HFFc6 (cell line): ENCODE data around the gene ATP6V0C. TPM values are rescaled to one million over a fixed set of nuclear protein-coding genes. Genes with fewer than 3 reads are reported as not detected.

ENCODE experiments used
- DNase-seq: peaks from one replicate; pipeline ENCODE4 v3.0.0-alpha.2; 2018
- H3K27ac Mint-ChIP-seq: 2 replicates; pipeline ENCODE4 v1.8.0; 2020; ENCODE audit warnings: mild to moderate bottlenecking, mixed read lengths
- H3K27me3 Mint-ChIP-seq: 2 replicates; pipeline ENCODE4 v1.8.0; 2021; ENCODE audit warnings: mild to moderate bottlenecking, moderate library complexity, mixed read lengths; ENCODE audit not compliant: insufficient read depth
- H3K36me3 Mint-ChIP-seq: 2 replicates; pipeline ENCODE4 v1.8.0; 2021; ENCODE audit warnings: low read depth, mixed read lengths
- H3K4me1 Mint-ChIP-seq: 2 replicates; pipeline ENCODE4 v1.8.0; 2020; ENCODE audit warnings: low read depth, mixed read lengths
- H3K4me3 Mint-ChIP-seq: 2 replicates; pipeline ENCODE4 v1.8.0; 2020; ENCODE audit warnings: mild to moderate bottlenecking, moderate library complexity, mixed read lengths
- H3K9me3 Mint-ChIP-seq: 2 replicates; pipeline ENCODE4 v1.8.0; 2020; ENCODE audit warnings: mild to moderate bottlenecking, mixed read lengths
- total RNA-seq, 6 experiments: library from RNA; stranded (reverse); fragmentation: NEBNext Ultra II Directional; extraction: Animal tissue kit (Norgen Biotek cat#: 25700); gene quantifications; 2 replicates in 1 of 6; 3 replicates in 5 of 6; pipeline ENCODE4 v1.2.3, GENCODE V29; 2021
- TF ChIP-seq, protein P1 (sequence below): fragments of 200-600 bp; sonication (generic); IDR thresholded peaks from 2 replicates; pipeline ENCODE4 v1.5.0; 2021; ENCODE audit warnings: antibody characterized with exemption, mild to moderate bottlenecking

ATP6V0C gene
- total RNA-seq, 6 experiments from 2014 or later, result 303 to 341 (median 309) TPM

DNA sequence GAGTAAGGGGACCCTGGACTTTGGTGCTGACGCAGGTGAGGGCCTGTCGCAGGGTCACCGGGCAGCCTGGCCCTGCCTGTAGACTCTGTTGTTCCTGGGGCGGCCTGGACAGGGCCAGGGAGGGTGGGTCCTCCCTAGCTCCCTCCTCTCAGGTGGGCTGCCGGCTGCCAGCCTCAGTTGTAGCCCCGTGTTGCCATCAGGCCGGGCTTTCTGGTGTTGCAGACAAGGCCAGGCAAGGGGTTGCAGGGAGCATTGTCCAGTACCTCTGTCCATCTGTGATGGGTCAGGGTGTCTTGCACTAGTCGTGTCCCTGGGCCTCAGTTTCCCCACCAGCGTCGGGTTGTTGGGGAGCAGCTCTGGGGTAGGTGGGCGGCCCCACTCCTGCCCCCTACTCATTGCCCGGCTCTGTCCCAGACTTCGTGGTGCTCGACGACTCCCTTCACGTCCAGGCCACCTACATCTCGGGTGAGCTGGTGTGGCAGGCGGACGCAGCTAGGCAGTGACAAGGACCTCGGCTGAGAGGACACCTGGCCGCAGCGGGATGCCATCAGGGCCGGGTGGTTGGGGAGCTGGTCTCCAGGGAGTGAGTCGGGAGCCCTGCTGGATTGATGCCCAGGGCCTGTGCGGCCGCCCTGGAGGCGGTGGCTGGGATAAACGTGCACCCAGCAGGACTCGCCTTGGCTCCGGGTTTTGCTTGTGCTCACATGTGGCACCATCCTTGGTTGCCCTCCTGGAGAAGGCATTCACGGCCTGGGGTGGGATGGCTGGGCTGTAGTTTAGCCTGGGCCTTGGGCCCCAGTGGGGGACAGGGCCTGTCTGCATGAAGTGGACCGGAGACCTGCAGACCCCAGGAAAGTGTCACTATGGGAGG, 15.5 kb downstream of the ATP6V0C start:
- Mint-ChIP-seq H3K4me3 (no peak overlapping the region), H3K27me3 (peaks cover 4% of the 10 kb centered on the region), H3K36me3 (peaks cover 9% of the 10 kb centered on the region), H3K4me1 (peaks cover 23% of the 10 kb centered on the region), H3K27ac (no peak overlapping the region), H3K9me3 (no peaks in the 10 kb centered on the region)
- TF ChIP-seq, protein P1, sequence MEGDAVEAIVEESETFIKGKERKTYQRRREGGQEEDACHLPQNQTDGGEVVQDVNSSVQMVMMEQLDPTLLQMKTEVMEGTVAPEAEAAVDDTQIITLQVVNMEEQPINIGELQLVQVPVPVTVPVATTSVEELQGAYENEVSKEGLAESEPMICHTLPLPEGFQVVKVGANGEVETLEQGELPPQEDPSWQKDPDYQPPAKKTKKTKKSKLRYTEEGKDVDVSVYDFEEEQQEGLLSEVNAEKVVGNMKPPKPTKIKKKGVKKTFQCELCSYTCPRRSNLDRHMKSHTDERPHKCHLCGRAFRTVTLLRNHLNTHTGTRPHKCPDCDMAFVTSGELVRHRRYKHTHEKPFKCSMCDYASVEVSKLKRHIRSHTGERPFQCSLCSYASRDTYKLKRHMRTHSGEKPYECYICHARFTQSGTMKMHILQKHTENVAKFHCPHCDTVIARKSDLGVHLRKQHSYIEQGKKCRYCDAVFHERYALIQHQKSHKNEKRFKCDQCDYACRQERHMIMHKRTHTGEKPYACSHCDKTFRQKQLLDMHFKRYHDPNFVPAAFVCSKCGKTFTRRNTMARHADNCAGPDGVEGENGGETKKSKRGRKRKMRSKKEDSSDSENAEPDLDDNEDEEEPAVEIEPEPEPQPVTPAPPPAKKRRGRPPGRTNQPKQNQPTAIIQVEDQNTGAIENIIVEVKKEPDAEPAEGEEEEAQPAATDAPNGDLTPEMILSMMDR, result peak; percentile 40
- no peak for DNase-seq

DNA sequence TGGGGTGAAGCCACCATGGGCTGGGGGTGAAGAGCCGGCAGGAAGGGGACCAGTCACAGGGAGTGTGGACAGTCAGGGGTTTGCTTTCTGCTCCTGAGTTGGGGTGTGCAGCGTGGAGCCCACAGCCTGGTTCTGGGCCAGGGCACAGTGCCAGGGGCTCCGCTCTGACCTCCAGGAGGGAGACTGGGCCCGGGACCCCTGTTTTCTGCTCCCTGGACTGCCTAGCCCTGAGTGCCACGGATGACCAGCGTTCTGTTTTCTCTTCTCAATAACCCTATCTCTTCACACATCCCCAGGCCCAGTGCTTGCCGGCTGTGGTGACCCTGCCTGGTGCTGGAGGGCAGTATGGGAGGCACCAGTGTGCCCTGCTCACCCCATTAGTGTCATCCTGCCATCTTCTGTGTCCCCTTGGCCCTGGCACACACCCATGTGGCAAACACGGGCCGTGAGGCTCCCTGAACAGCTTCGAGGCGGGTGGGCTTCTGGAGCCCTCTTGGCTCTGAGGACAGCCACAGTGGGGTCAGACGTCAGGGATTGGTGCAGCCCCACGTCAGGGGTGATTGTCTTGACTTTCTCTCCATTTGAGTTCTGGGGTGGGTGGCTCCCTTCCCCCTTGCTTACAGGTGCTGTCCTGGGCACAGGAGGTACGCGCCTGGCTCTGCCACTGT, 16.3 kb downstream of the ATP6V0C start:
- no peak for DNase-seq
- peaks cover under 1% of the 10 kb centered on the region; the same call in 1 of the 2 replicates for H3K36me3 Mint-ChIP-seq
- H3K27ac Mint-ChIP-seq, result peak overlapping the region; percentile 29; the same call in 1 of the 2 replicates
- TF ChIP-seq, protein P1, result no peak
- H3K4me3 Mint-ChIP-seq, result no peak overlapping the region
- no peaks in the 10 kb centered on the region for H3K9me3 Mint-ChIP-seq
- H3K27me3 Mint-ChIP-seq, result peaks cover 4% of the 10 kb centered on the region
- peaks cover 28% of the 10 kb centered on the region for H3K4me1 Mint-ChIP-seq

DNA sequence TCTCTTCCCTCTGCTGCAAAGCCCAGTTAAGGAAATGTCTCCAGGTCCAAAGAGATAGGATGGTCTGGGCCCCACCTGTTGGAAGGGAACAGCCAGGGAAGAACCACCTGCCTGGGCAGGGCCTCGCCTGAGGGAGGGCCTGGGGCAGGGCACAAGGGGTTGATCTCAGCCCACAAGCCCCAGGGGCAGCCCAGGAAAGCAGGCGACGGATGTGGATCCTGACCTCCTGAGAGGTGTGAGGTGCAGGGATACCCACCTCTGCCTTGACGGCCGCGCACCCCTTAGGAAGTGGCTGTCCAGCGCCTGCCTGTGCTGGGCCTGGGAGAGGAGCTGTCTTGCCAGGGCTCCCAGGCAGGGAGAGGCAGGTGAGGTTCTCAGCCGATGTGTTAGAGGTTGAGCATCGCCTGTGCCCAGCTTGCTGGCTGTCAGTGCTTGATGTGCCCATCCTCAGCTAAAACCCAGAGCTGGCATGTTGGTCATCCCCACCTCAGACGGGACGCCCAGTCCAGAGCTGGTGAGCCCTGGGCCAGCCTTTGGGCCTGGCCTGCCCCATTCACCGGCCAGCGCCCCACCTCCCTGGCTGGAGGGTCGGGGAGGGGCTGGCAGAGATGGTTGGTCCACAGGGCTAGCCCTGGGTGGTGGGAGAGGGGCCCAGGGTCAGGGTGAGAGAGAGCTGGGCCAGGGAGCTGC, 17.0 kb downstream of the ATP6V0C start:
- Mint-ChIP-seq H3K9me3 (peaks cover 3% of the 10 kb centered on the region; the same call in 1 of the 2 replicates), H3K27me3 (peaks cover 5% of the 10 kb centered on the region), H3K4me1 (peaks cover 35% of the 10 kb centered on the region), H3K36me3 (peaks cover 3% of the 10 kb centered on the region), H3K27ac (peak overlapping the region; percentile 93), H3K4me3 (peak overlapping the region; percentile 89)
- DNase-seq, result no peak
- TF ChIP-seq, protein P1, result no peak

DNA sequence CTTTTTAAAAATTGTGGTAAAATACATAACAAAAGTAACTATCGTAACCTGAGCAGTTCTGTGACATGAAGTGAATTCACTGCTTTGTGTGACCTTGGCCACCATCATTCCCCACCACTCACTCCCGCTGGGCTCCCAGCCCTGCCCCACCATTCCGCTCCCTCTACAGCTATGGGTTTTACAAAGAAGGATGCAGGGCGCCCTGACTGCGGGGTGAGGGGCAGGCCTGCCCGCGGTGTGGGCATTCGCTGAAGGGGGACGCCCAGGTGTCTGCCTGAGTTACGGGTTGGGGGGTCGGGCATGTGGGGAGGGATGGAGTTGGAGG, 17.6 kb downstream of the ATP6V0C start, which contains the start of gene CEMP1:
TSS of gene CEMP1 (minus strand) at position 38 of the 325 bp plus-strand sequence. CDS start 335 bp downstream, outside the sequence.
- peak within 1 kb of the TSS; percentile 93 for H3K27ac Mint-ChIP-seq
- TF ChIP-seq, protein P1, result no peak
- peak within 1 kb of the TSS; percentile 89 for H3K4me3 Mint-ChIP-seq
- DNase-seq, result no peak
- peaks cover 40% of the 10 kb centered on the region for H3K4me1 Mint-ChIP-seq
- H3K9me3 Mint-ChIP-seq, result peaks cover 5% of the 10 kb centered on the region; the same call in 1 of the 2 replicates
- H3K27me3 Mint-ChIP-seq, result peaks cover 6% of the 10 kb centered on the region
- H3K36me3 Mint-ChIP-seq, result peaks cover 6% of the 10 kb centered on the region

DNA sequence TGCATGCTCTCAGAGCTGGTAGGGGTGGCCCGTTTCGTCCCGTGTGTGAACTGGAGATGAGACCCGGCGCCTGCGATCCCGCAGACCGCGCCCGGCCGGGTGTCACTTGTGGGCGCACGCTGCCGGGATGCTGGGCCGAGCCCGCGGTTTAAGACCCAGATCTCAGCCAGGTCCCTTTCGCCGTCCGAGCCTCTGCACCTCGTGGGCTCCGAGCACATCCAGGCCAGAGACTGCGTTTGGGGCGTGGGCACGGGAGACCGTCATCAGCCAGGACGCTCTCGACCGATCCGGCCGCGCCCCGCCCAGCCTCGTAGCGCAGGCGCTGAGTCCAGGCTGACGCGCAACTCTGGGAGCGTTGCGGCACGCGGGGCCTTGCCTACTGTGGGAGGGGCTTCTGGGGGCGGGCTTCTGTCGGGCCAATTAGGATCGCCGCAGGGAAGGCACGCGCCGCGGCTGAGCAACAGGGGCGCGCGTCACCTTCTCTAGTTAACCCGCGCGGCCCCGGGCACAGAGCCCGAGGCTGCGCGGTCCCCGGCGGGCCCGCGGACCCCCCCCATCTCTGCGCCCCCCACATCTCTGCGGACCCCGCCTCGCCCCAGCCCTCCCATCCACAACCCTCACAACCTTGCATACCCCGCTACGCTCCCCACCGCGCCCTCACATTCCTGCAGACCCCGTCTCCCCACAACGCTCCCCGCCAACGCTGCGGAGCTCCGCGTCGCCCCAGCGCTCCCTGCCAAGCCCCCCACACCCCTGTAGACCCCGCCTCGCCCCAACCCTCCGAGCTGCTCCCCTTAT, 18.1 kb downstream of the ATP6V0C start:
- H3K36me3 Mint-ChIP-seq, result peaks cover 10% of the 10 kb centered on the region
- H3K4me3 Mint-ChIP-seq, result peak overlapping the region; percentile 89

More for the DNA sequence above, 18.1 kb downstream of the ATP6V0C start:
- Mint-ChIP-seq H3K27ac (peak overlapping the region; percentile 93), H3K4me1 (peaks cover 45% of the 10 kb centered on the region), H3K9me3 (peaks cover 5% of the 10 kb centered on the region; the same call in 1 of the 2 replicates), H3K27me3 (peaks cover 6% of the 10 kb centered on the region)
- peak; percentile 97 for DNase-seq
- TF ChIP-seq, protein P1, result no peak
